ACHN (cell line): ENCODE results near the gene TMEM106C.

Experiments
- DNase-seq: peaks from one replicate; pipeline ENCODE4 v3.0.0-alpha.2; 2015
- in situ Hi-C: cut with HindIII; loops from 2 replicates; pipeline ENCODE4 v1.10.0; 2017; ENCODE audit warnings: low sequenced_read_pairs, low pct_ligation_motif_present, low pct_unique_long_range_greater_than_20kb

TMEM106C gene

GRCh38 chr12:47975816-47976215 is 12.4 kb downstream of the TMEM106C start:
- DNase-seq, result no peak
- in situ Hi-C loops, result no loop called here

- no peak for DNase-seq
- in situ Hi-C loops, result no loop called here
Measured at GRCh38 chr12:47977046-47977771, 13.8 kb downstream of the TMEM106C start.

GRCh38 chr12:47977772-47978597 is 14.6 kb downstream of the TMEM106C start:
- no peak for DNase-seq
- in situ Hi-C loops, result no loop called here

GRCh38 chr12:47978598-47978873 is 15.1 kb downstream of the TMEM106C start:
- DNase-seq, result no peak
- in situ Hi-C loops, result no loop called here

GRCh38 chr12:47979166-47979565 is 15.8 kb downstream of the TMEM106C start:
- DNase-seq, result no peak
- in situ Hi-C loops, result no loop called here

- in situ Hi-C loops, result no loop called here
- no peak for DNase-seq
Measured at GRCh38 chr12:47979686-47980085, 16.3 kb downstream of the TMEM106C start.

GRCh38 chr12:47980197-47980596 is 16.8 kb downstream of the TMEM106C start:
- DNase-seq, result no peak
- in situ Hi-C loops, result no loop called here

- in situ Hi-C loops, result no loop called here
- no peak for DNase-seq
Measured at GRCh38 chr12:47980779-47981495, 17.5 kb downstream of the TMEM106C start.

GRCh38 chr12:47981496-47982260 is 18.3 kb downstream of the TMEM106C start:
- no peak for DNase-seq
- in situ Hi-C loops, result no loop called here

GRCh38 chr12:47982311-47982710 is 18.9 kb downstream of the TMEM106C start:
- no peak for DNase-seq
- in situ Hi-C loops, result no loop called here

- in situ Hi-C loops, result no loop called here
- no peak for DNase-seq
Measured at GRCh38 chr12:47982770-47983169, 19.4 kb downstream of the TMEM106C start.

- DNase-seq, result no peak
- in situ Hi-C loops, result no loop called here
Measured at GRCh38 chr12:47983541-47984115, 20.2 kb downstream of the TMEM106C start.

- DNase-seq, result no peak
- in situ Hi-C loops, result no loop called here
Measured at GRCh38 chr12:47984331-47984801, 21.0 kb downstream of the TMEM106C start.

- in situ Hi-C loops, result no loop called here
- no peak for DNase-seq
Measured at GRCh38 chr12:47985596-47986290, 22.3 kb downstream of the TMEM106C start.

- in situ Hi-C loops, result no loop called here
- no peak for DNase-seq
Measured at GRCh38 chr12:47986291-47986660, 22.9 kb downstream of the TMEM106C start.

GRCh38 chr12:47986832-47987231 is 23.4 kb downstream of the TMEM106C start:
- DNase-seq, result no peak
- in situ Hi-C loops, result no loop called here

- in situ Hi-C loops, result no loop called here
- DNase-seq, result no peak
Measured at GRCh38 chr12:47987411-47988072, 24.1 kb downstream of the TMEM106C start.
